CD4-positive, alpha-beta T cell (primary cell): Measurements from ENCODE around the gene C7orf57. TPM values are rescaled to one million over a fixed set of nuclear protein-coding genes. Genes with fewer than 3 reads are reported as not detected.

Experiments
- ATAC-seq: fragments of 200-7000 bp; cut with Tn5 transposase; one replicate; pipeline ENCODE4 v1.10.0; 2022; ENCODE audit warnings: mild to moderate bottlenecking; ENCODE audit not compliant: poor library complexity
- CTCF ChIA-PET: fragments of 350-600 bp; sonication (Branson Sonifier 250); formaldehyde crosslinking; loops from one replicate; lab custom pipeline; 2021; ENCODE audit warnings: antibody characterized with exemption, inconsistent platforms; lab: Charles Lee
- POLR2A ChIA-PET: fragments of 350-600 bp; sonication (Branson Sonifier 250); formaldehyde crosslinking; loops from one replicate; lab custom pipeline; 2021; ENCODE audit warnings: antibody characterized with exemption, inconsistent platforms; lab: Charles Lee
- DNase-seq, 14 experiments: peaks; one replicate each; pipeline ENCODE4 v3.0.0-alpha.2; 2013 to 2020; ENCODE audit warnings: mixed read lengths in 2 of 14
- H3K27ac ChIP-seq, 2 donors: one replicate each; pipeline versions ENCODE4 v1.5.1 to v1.7.0; 2013; ENCODE audit warnings: low read length in 2 of 2, low read depth in 1 of 2, mild to moderate bottlenecking in 1 of 2
- H3K27me3 ChIP-seq, 2 experiments: 1 replicate in 1 of 2; 2 replicates in 1 of 2; pipeline versions ENCODE4 v1.6.1 to v1.7.0; 2013; ENCODE audit warnings: low read length in 2 of 2, control low read depth in 1 of 2, mild to moderate bottlenecking in 1 of 2, moderate library complexity in 1 of 2; ENCODE audit not compliant: insufficient read depth in 2 of 2, control insufficient read depth in 1 of 2
- H3K36me3 ChIP-seq: one replicate; pipeline ENCODE4 v1.6.1; 2013; ENCODE audit warnings: low read length, control low read depth; ENCODE audit not compliant: insufficient read depth
- H3K4me1 ChIP-seq: one replicate; pipeline ENCODE4 v1.6.1; 2013; ENCODE audit warnings: low read length, control low read depth; ENCODE audit not compliant: insufficient read depth
- H3K4me3 ChIP-seq: one replicate; pipeline ENCODE4 v1.5.1; 2013; ENCODE audit warnings: mild to moderate bottlenecking, low read length, moderate library complexity
- H3K9me3 ChIP-seq, 2 experiments: 1 replicate in 1 of 2; 2 replicates in 1 of 2; pipeline versions ENCODE4 v1.6.1 to v1.7.0; 2013; ENCODE audit warnings: low read length in 2 of 2, mild to moderate bottlenecking in 2 of 2, control low read depth in 1 of 2, moderate library complexity in 1 of 2; ENCODE audit not compliant: control insufficient read depth in 1 of 2, insufficient read depth in 1 of 2
- H3K27ac Mint-ChIP-seq: one replicate; pipeline ENCODE4 v1.8.0; 2020; ENCODE audit warnings: mixed read lengths
- H3K27me3 Mint-ChIP-seq: one replicate; pipeline ENCODE4 v1.8.0; 2021; ENCODE audit warnings: mixed read lengths
- H3K36me3 Mint-ChIP-seq: one replicate; pipeline ENCODE4 v1.8.0; 2021; ENCODE audit warnings: low read depth, mixed read lengths
- H3K4me1 Mint-ChIP-seq: one replicate; pipeline ENCODE4 v1.8.0; 2021; ENCODE audit warnings: low read depth, mixed read lengths
- H3K4me3 Mint-ChIP-seq: one replicate; pipeline ENCODE4 v1.8.0; 2020; ENCODE audit warnings: mild to moderate bottlenecking, mixed read lengths
- H3K9me3 Mint-ChIP-seq: one replicate; pipeline ENCODE4 v1.8.0; 2020; ENCODE audit warnings: mixed read lengths
- intact Hi-C, 2 experiments: fragments of 100-400 bp; cut with DNase I in 1 of 2; cut with micrococcal nuclease in 1 of 2; formaldehyde crosslinking; loops; one replicate each; pipeline versions ENCODE4 v1.15.1 to v1.9.0; 2023 to 2025; cut with DNase I, micrococcal nuclease
- total RNA-seq, 174 experiments: library from RNA in 2 of 174; stranded (reverse) in 2 of 174; gene quantifications; one replicate each; pipeline ENCODE4 v1.2.3 and lab custom pipeline; 2021 to 2026
- TF ChIP-seq, protein P1 (sequence below): fragments of 200-600 bp; IDR thresholded peaks from one replicate; pipeline ENCODE4 v1.8.0; 2022; ENCODE audit warnings: antibody characterized with exemption, mild to moderate bottlenecking

C7orf57 gene
- total RNA-seq, 2 experiments from 2014 or later, result 0.56 TPM; not detected in 1

GRCh38 chr7:48035967-48036478, 680 bp downstream of the C7orf57 start:
- ATAC-seq, result no peak
- Histone ChIP-seq H3K4me1 (peaks cover 15% of the 10 kb centered on the region), H3K27me3 (peaks cover 3 to 13% of the 10 kb centered on the region in 2 experiments), H3K36me3 (no peaks in the 10 kb centered on the region), H3K4me3 (peak overlapping the region; percentile 62), H3K9me3 (peaks cover 0 to 6% of the 10 kb centered on the region in 2 experiments), H3K27ac (no peak overlapping the region)
- H3K27me3 Mint-ChIP-seq, result peaks cover 51% of the 10 kb centered on the region
- H3K36me3 Mint-ChIP-seq, result no peaks in the 10 kb centered on the region
- TF ChIP-seq, protein P1, sequence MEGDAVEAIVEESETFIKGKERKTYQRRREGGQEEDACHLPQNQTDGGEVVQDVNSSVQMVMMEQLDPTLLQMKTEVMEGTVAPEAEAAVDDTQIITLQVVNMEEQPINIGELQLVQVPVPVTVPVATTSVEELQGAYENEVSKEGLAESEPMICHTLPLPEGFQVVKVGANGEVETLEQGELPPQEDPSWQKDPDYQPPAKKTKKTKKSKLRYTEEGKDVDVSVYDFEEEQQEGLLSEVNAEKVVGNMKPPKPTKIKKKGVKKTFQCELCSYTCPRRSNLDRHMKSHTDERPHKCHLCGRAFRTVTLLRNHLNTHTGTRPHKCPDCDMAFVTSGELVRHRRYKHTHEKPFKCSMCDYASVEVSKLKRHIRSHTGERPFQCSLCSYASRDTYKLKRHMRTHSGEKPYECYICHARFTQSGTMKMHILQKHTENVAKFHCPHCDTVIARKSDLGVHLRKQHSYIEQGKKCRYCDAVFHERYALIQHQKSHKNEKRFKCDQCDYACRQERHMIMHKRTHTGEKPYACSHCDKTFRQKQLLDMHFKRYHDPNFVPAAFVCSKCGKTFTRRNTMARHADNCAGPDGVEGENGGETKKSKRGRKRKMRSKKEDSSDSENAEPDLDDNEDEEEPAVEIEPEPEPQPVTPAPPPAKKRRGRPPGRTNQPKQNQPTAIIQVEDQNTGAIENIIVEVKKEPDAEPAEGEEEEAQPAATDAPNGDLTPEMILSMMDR, result no peak
- peaks cover 13% of the 10 kb centered on the region for H3K4me1 Mint-ChIP-seq
- peak in 4 of 14 experiments; percentile 9 to 39 (median 20) for DNase-seq
- no peaks in the 10 kb centered on the region for H3K9me3 Mint-ChIP-seq
- ChIA-PET CTCF (interaction anchor here (2.4 kb wide), 1 partner anchor 74 kb away, joined by 7 read pairs; no protein-coding TSS in a partner anchor), POLR2A (interaction anchor here (1.1 kb wide), 1 partner anchor 53 kb away, joined by 5 read pairs; the partner anchor contains the start of gene UPP1)
- intact Hi-C loops, result loop anchor here (2.0 to 5.0 kb wide), 5 partner anchors 44 to 75 kb away; partner anchors contain the start of gene UPP1 (in 2 of the 2)
- no peak overlapping the region for H3K27ac Mint-ChIP-seq
- peak overlapping the region; percentile 83 for H3K4me3 Mint-ChIP-seq

DNA sequence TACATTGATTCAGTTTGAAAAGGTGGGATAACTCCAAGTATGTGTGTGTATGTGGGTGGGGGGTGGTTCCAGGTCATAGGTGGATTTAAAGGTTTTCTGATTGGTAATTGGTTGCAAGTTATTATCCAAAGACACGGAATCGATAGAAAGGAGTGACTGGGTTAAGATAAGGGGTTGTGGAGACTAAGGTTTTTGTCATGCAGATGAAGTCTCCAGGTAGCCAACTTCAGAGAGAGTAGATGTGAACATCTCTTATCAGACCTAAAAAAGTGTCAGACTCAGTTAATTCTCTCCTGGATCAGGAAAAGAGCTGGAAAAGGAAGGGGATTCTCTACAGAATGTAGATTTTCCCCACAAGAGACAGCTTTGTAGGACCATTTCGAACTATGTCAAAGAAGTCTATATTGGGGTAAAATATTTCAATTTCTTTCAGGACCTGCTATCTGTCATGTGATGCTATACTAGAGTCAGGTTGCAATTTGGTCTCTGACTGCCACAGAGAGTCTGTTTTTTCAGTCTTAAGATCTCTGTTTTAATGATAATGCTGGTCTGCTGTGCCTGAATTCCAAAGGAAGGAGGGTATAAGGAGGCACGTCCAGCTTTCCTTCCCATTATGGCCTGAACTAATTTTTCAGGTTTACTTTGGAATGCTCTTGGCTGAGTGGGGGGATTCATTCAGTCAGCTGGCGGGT, 3.6 kb downstream of the C7orf57 start:
- ChIA-PET POLR2A (no interaction called here), CTCF (interaction anchor here (0.9 to 1.5 kb wide), 2 partner anchors 62 to 71 kb away, joined by 3 to 5 read pairs; no protein-coding TSS in a partner anchor)
- ATAC-seq (no peak), DNase-seq (no peak)
- Histone ChIP-seq H3K27ac (no peak overlapping the region), H3K9me3 (peaks cover 0 to 6% of the 10 kb centered on the region in 2 experiments), H3K36me3 (no peaks in the 10 kb centered on the region), H3K4me3 (no peak overlapping the region), H3K27me3 (peaks cover 3 to 13% of the 10 kb centered on the region in 2 experiments), H3K4me1 (peaks cover 15% of the 10 kb centered on the region)
- Mint-ChIP-seq H3K4me3 (no peak overlapping the region), H3K27me3 (peaks cover 35% of the 10 kb centered on the region), H3K4me1 (peaks cover 13% of the 10 kb centered on the region), H3K27ac (no peak overlapping the region), H3K36me3 (no peaks in the 10 kb centered on the region), H3K9me3 (no peaks in the 10 kb centered on the region)
- TF ChIP-seq, protein P1, result no peak
- intact Hi-C loops, result loop anchor here in 1 of 2 experiments (5.0 kb wide), 2 partner anchors 47 to 48 kb away; partner anchors contain the start of gene UPP1

GRCh38 chr7:48040944-48041652, 5.8 kb downstream of the C7orf57 start:
- intact Hi-C loops, result no loop called here
- DNase-seq, result no peak
- POLR2A ChIA-PET, result no interaction called here
- H3K4me1 ChIP-seq, result peaks cover 16% of the 10 kb centered on the region
- CTCF ChIA-PET, result no interaction called here
- TF ChIP-seq, protein P1, result no peak
- peaks cover 3 to 4% of the 10 kb centered on the region in 2 experiments for H3K27me3 ChIP-seq
- peaks cover 21% of the 10 kb centered on the region for H3K4me1 Mint-ChIP-seq
- H3K4me3 Mint-ChIP-seq, result no peak overlapping the region
- no peak overlapping the region for H3K27ac ChIP-seq
- no peak overlapping the region for H3K4me3 ChIP-seq
- ATAC-seq, result no peak
- H3K9me3 Mint-ChIP-seq, result no peaks in the 10 kb centered on the region
- no peak overlapping the region for H3K27ac Mint-ChIP-seq
- peaks cover 0 to 1% of the 10 kb centered on the region in 2 experiments for H3K9me3 ChIP-seq
- H3K27me3 Mint-ChIP-seq, result peaks cover 13% of the 10 kb centered on the region
- H3K36me3 ChIP-seq, result no peaks in the 10 kb centered on the region
- H3K36me3 Mint-ChIP-seq, result no peaks in the 10 kb centered on the region
